ENCODE data around the gene ZC2HC1B.
"Not testable (repeated sequence)": the region's sequence is repeated elsewhere in the genome, so short reads cannot be mapped to it uniquely, and the experiment has no call there.

Gene ZC2HC1B

GRCh38 chr6:143855057-143855456, 9.2 kb upstream of the ZC2HC1B start:
- H2BK15ac ChIP-seq (ENCODE audit: low read depth, poor library complexity, severe bottlenecking); DNase-seq; H3K14ac ChIP-seq (ENCODE audit: low read length in 2 of 2); H2BK12ac ChIP-seq (ENCODE audit: low read length in 2 of 2); H3K4me1 ChIP-seq (ENCODE audit: control insufficient read depth, insufficient read depth, low read depth, low read length); H2AK5ac ChIP-seq (ENCODE audit: low read length, severe bottlenecking); H3K4me2 ChIP-seq (ENCODE audit: low read length, poor library complexity, severe bottlenecking); H3K4ac ChIP-seq (ENCODE audit: low read depth in 1 of 2, low read length in 2 of 2); H2BK120ac ChIP-seq (ENCODE audit: low read depth, low read length); H4K8ac ChIP-seq (ENCODE audit: low read length); H3K27ac ChIP-seq (ENCODE audit: low read length, poor library complexity, severe bottlenecking); H2AFZ ChIP-seq (ENCODE audit: low read depth, low read length); H3K9ac ChIP-seq (ENCODE audit: low read length); H3K27me3 ChIP-seq (ENCODE audit: control insufficient read depth in 1 of 2, insufficient read depth in 1 of 2, low read length in 2 of 2); H3K4me3 ChIP-seq (ENCODE audit: insufficient read depth in 1 of 2, low read depth in 1 of 2, low read length in 2 of 2); H3K18ac ChIP-seq (ENCODE audit: low read depth in 1 of 2, low read length in 2 of 2); H4K91ac ChIP-seq (ENCODE audit: low read length); H3K23ac ChIP-seq (ENCODE audit: low read length in 2 of 2); H2BK5ac ChIP-seq (ENCODE audit: low read depth, low read length, poor library complexity, severe bottlenecking): not testable (repeated sequence)
- WGBS: 100% methylated on average over 1 of the region's 1 CpG
- peaks cover 18% of the 10 kb centered on the region for H3K9me3 ChIP-seq (ENCODE audit: control insufficient read depth, low read length)
- H3K36me3 ChIP-seq (ENCODE audit: control insufficient read depth in 1 of 2, insufficient read depth in 2 of 2, low read depth in 1 of 2, low read length in 2 of 2): peaks cover 11 to 87% of the 10 kb centered on the region in 2 experiments
- peaks cover 16% of the 10 kb centered on the region for H3K79me1 ChIP-seq (replicated peaks; ENCODE audit: low read length, poor library complexity, severe bottlenecking)

- H3K9ac ChIP-seq (ENCODE audit: low read length): not testable (repeated sequence)
Measured at GRCh38 chr6:143856762-143857161, 7.5 kb upstream of the ZC2HC1B start.

GRCh38 chr6:143857651-143858050, 6.6 kb upstream of the ZC2HC1B start:
- no peak overlapping the region for H4K8ac ChIP-seq (ENCODE audit: low read length)

More at GRCh38 chr6:143856762-143857161, 7.5 kb upstream of the ZC2HC1B start:
- H3K18ac ChIP-seq (ENCODE audit: low read depth in 1 of 2, low read length in 2 of 2); H3K4me2 ChIP-seq (ENCODE audit: low read length, poor library complexity, severe bottlenecking); H3K27ac ChIP-seq (ENCODE audit: low read length, poor library complexity, severe bottlenecking); H3K27me3 ChIP-seq (ENCODE audit: control insufficient read depth in 1 of 2, insufficient read depth in 1 of 2, low read length in 2 of 2); H3K23ac ChIP-seq (ENCODE audit: low read length in 2 of 2); DNase-seq; H2BK12ac ChIP-seq (ENCODE audit: low read length in 2 of 2); H2AFZ ChIP-seq (ENCODE audit: low read depth, low read length); H3K4ac ChIP-seq (ENCODE audit: low read depth in 1 of 2, low read length in 2 of 2); H2BK5ac ChIP-seq (ENCODE audit: low read depth, low read length, poor library complexity, severe bottlenecking); H3K4me1 ChIP-seq (ENCODE audit: control insufficient read depth, insufficient read depth, low read depth, low read length); H3K14ac ChIP-seq (ENCODE audit: low read length in 2 of 2); H2BK120ac ChIP-seq (ENCODE audit: low read depth, low read length); H2AK5ac ChIP-seq (ENCODE audit: low read length, severe bottlenecking); H4K91ac ChIP-seq (ENCODE audit: low read length); H4K8ac ChIP-seq (ENCODE audit: low read length); H2BK15ac ChIP-seq (ENCODE audit: low read depth, poor library complexity, severe bottlenecking); H3K4me3 ChIP-seq (ENCODE audit: insufficient read depth in 1 of 2, low read depth in 1 of 2, low read length in 2 of 2): not testable (repeated sequence)
- WGBS: 100% methylated on average over 5 of the region's 6 CpGs
- peaks cover 13% of the 10 kb centered on the region for H3K79me1 ChIP-seq (replicated peaks; ENCODE audit: low read length, poor library complexity, severe bottlenecking)
- peaks cover 17 to 88% of the 10 kb centered on the region in 2 experiments for H3K36me3 ChIP-seq (ENCODE audit: control insufficient read depth in 1 of 2, insufficient read depth in 2 of 2, low read depth in 1 of 2, low read length in 2 of 2)
- peaks cover 15% of the 10 kb centered on the region for H3K9me3 ChIP-seq (ENCODE audit: control insufficient read depth, low read length)

DNA sequence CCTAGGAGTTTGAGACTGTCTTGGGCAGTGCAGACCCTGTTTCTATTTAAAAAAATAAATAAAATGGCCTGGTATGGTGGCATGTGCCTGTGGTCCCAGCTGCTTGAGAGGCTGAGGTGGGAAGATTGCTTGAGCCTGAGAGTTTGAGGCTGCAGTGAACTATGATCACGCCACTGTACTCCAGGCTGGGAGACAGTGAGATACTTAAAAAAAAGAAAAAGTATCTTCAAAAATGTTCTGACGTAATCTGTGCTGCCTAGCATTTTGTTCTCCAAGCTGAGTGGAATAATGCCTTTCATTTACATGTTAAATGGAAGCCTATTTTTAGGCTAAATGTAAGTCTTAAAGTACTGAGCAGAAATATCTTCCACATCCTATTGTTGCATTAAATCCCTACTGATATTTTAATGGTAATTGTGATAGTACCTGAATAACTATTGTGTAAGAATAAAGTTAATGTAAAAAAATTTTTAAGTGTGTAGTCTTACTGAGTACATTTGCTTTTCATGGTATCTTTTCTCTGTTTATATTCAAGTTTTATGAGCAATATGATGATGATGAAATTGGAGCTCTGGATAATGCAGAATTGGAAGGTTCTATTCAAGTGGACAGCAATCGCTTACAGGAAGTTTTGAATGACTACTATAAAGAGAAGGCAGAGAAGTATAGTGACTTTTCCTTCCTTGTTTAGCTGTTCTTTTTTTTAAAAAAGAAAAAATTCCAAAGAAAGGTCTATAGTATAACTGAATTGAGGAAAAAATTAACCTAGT, 4.2 kb upstream of the ZC2HC1B start:
- no peak overlapping the region for H3K4me3 ChIP-seq (ENCODE audit: insufficient read depth in 1 of 2, low read depth in 1 of 2, low read length in 2 of 2)
- no peaks in the 10 kb centered on the region for H3K27me3 ChIP-seq (ENCODE audit: control insufficient read depth in 1 of 2, insufficient read depth in 1 of 2, low read length in 2 of 2)
- H2BK12ac ChIP-seq (ENCODE audit: low read length in 2 of 2): no peak overlapping the region
- H3K79me1 ChIP-seq (replicated peaks; ENCODE audit: low read length, poor library complexity, severe bottlenecking): peaks cover 13% of the 10 kb centered on the region
- H4K91ac ChIP-seq (ENCODE audit: low read length): no peak overlapping the region
- H2BK5ac ChIP-seq (ENCODE audit: low read depth, low read length, poor library complexity, severe bottlenecking): no peak overlapping the region
- H3K9ac ChIP-seq (ENCODE audit: low read length): no peak overlapping the region
- no peak overlapping the region for H2AK5ac ChIP-seq (ENCODE audit: low read length, severe bottlenecking)
- H3K23ac ChIP-seq (ENCODE audit: low read length in 2 of 2): no peak overlapping the region
- H3K4ac ChIP-seq (ENCODE audit: low read depth in 1 of 2, low read length in 2 of 2): no peak overlapping the region
- H3K18ac ChIP-seq (ENCODE audit: low read depth in 1 of 2, low read length in 2 of 2): no peak overlapping the region
- H3K4me2 ChIP-seq (ENCODE audit: low read length, poor library complexity, severe bottlenecking): no peak overlapping the region
- H3K27ac ChIP-seq (ENCODE audit: low read length, poor library complexity, severe bottlenecking): no peak overlapping the region
- peaks cover 9% of the 10 kb centered on the region for H3K9me3 ChIP-seq (ENCODE audit: control insufficient read depth, low read length)
- H2BK120ac ChIP-seq (ENCODE audit: low read depth, low read length): no peak overlapping the region
- peaks cover 20 to 98% of the 10 kb centered on the region in 2 experiments for H3K36me3 ChIP-seq (ENCODE audit: control insufficient read depth in 1 of 2, insufficient read depth in 2 of 2, low read depth in 1 of 2, low read length in 2 of 2)
- no peak for DNase-seq
- WGBS: 97% methylated on average over 2 of the region's 3 CpGs
- no peak overlapping the region for H2AFZ ChIP-seq (ENCODE audit: low read depth, low read length)
- H4K8ac ChIP-seq (ENCODE audit: low read length): no peak overlapping the region
- H3K14ac ChIP-seq (ENCODE audit: low read length in 2 of 2): no peak overlapping the region
- H2BK15ac ChIP-seq (ENCODE audit: low read depth, poor library complexity, severe bottlenecking): no peak overlapping the region
- no peaks in the 10 kb centered on the region for H3K4me1 ChIP-seq (ENCODE audit: control insufficient read depth, insufficient read depth, low read depth, low read length)

More at GRCh38 chr6:143857651-143858050, 6.6 kb upstream of the ZC2HC1B start:
- H4K91ac ChIP-seq (ENCODE audit: low read length): no peak overlapping the region
- H3K36me3 ChIP-seq (ENCODE audit: control insufficient read depth in 1 of 2, insufficient read depth in 2 of 2, low read depth in 1 of 2, low read length in 2 of 2): peaks cover 20 to 88% of the 10 kb centered on the region in 2 experiments
- no peak overlapping the region for H3K27ac ChIP-seq (ENCODE audit: low read length, poor library complexity, severe bottlenecking)
- 97% methylated on average over 5 of the region's 5 CpGs for WGBS
- no peak overlapping the region for H2BK120ac ChIP-seq (ENCODE audit: low read depth, low read length)
- no peak overlapping the region for H3K4me2 ChIP-seq (ENCODE audit: low read length, poor library complexity, severe bottlenecking)
- peaks cover 15% of the 10 kb centered on the region for H3K9me3 ChIP-seq (ENCODE audit: control insufficient read depth, low read length)
- H3K23ac ChIP-seq (ENCODE audit: low read length in 2 of 2): no peak overlapping the region
- H2AFZ ChIP-seq (ENCODE audit: low read depth, low read length): no peak overlapping the region
- no peak for DNase-seq
- peaks cover 13% of the 10 kb centered on the region for H3K79me1 ChIP-seq (replicated peaks; ENCODE audit: low read length, poor library complexity, severe bottlenecking)
- no peak overlapping the region for H2AK5ac ChIP-seq (ENCODE audit: low read length, severe bottlenecking)
- no peak overlapping the region for H3K4me3 ChIP-seq (ENCODE audit: insufficient read depth in 1 of 2, low read depth in 1 of 2, low read length in 2 of 2)
- no peaks in the 10 kb centered on the region for H3K27me3 ChIP-seq (ENCODE audit: control insufficient read depth in 1 of 2, insufficient read depth in 1 of 2, low read length in 2 of 2)
- no peak overlapping the region for H3K4ac ChIP-seq (ENCODE audit: low read depth in 1 of 2, low read length in 2 of 2)
- no peaks in the 10 kb centered on the region for H3K4me1 ChIP-seq (ENCODE audit: control insufficient read depth, insufficient read depth, low read depth, low read length)
- H2BK12ac ChIP-seq (ENCODE audit: low read length in 2 of 2): no peak overlapping the region
- no peak overlapping the region for H2BK15ac ChIP-seq (ENCODE audit: low read depth, poor library complexity, severe bottlenecking)
- H3K14ac ChIP-seq (ENCODE audit: low read length in 2 of 2): no peak overlapping the region
- no peak overlapping the region for H3K9ac ChIP-seq (ENCODE audit: low read length)
- H3K18ac ChIP-seq (ENCODE audit: low read depth in 1 of 2, low read length in 2 of 2): no peak overlapping the region
- H2BK5ac ChIP-seq (ENCODE audit: low read depth, low read length, poor library complexity, severe bottlenecking): no peak overlapping the region

All from mesenchymal stem cell (in vitro differentiated cells and primary cell).